HL-60/S4 treated with phorbol 12-myristate 13-acetate at 8.2 ng/mL for 4 days and 3 days (cell line): ENCODE data around the gene SHCBP1L.
"Not testable (repeated sequence)": the region's sequence is repeated elsewhere in the genome, so short reads cannot be mapped to it uniquely, and the experiment has no call there.

ENCODE experiments used
- in situ Hi-C: fragments of 300-500 bp; cut with MboI; formaldehyde crosslinking; loops from 2 replicates; pipeline ENCODE4 v1.15.0; 2022; ENCODE audit warnings: low sequenced_read_pairs

Gene SHCBP1L

DNA sequence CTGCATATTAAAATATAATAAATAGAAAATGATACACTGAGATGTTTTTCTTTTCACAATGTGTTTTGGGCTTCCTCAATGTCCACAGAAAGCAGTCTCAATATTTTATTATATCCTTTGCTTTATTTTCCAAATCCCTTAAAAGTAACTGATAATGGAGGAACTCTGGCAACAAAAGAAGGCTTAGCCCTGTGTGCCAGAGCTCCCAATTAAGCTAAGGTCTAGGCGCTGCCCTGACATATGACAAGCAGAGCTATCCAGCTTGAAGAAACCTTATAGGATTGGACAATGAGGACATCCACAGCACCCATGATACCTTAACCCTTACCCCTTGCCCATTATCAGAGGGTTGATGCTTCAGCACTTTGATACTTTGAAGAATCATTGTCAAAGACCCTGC is 12.9 kb upstream of the SHCBP1L start:
- in situ Hi-C loops: no loop called here

- in situ Hi-C loops: no loop called here
Measured at GRCh38 chr1:182965096-182965495, 12.1 kb upstream of the SHCBP1L start.

- in situ Hi-C loops: no loop called here
Measured at GRCh38 chr1:182962554-182963115, 9.7 kb upstream of the SHCBP1L start.

- in situ Hi-C loops: no loop called here
Measured at GRCh38 chr1:182960046-182960445, 7.1 kb upstream of the SHCBP1L start.

DNA sequence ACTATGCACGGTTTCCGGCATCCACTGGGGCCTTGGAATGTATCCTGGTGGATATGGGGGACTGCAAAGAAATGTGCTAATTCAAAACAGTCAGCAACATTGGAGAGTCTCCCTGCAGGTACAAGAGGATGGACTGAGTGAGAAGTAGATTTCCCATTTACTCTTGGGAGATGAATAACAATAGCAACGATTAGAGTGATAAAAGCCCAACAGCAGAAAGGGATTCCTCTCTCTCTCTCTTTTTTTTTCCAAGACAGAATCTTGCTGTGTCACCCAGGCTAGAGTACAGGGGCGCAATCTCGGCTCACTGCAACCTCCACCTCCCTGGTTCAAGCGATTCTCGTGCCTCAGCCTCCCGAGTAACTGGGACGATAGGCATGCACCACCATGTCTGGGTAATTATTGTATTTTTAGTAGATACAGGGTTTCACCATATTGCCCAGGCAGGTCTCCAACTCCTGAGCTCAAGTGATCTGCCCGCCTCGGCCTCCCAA is 5.0 kb upstream of the SHCBP1L start:
- in situ Hi-C loops: no loop called here

- in situ Hi-C loops: no loop called here
Measured at GRCh38 chr1:182956708-182957365, 3.9 kb upstream of the SHCBP1L start.

DNA sequence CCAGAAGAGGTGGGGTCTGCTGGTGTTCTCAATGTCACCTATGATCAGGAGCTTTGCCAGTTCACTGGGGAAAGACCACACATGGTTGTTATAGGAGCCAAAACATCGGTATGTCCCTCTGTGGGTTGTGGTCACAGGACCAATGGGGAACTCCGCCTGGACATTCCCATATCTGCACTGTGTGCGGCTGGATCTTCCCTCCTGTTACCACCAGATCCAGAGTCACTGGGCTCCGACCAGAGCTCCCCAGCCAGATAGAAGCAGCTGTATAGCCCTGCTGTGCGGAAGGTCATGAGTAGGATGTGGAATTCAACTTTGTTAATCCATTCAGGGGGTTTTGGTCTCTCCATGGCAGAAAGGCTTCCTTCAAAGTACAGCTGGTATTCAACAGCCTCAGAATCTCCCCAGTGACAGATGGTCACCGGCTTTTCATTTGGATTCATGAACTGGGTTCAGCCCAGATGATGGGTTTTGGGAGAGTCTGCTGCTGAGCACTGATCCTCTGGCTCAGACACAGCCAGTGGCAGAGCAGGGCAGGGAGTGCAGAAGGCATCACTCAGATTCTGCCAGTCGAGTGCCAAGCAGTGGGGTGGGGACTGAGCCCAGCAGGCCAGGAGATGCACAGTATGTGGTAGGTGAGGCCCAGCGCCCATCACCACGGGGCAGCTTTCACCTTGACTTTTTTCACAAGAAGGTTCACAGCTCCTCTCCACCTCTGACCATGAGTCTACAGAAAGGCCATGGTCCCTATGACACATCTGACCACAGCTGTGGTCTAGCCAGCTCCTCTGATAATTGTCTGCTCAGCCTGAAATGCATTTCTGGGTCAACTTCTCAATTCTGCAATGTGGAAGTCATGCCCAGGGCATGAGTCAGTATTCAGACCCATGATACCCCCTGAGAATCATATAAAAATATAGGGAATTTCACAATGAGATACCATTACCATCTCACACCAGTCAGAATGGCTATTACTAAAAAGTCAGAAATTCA is 2.9 kb upstream of the SHCBP1L start:
- in situ Hi-C loops: no loop called here

DNA sequence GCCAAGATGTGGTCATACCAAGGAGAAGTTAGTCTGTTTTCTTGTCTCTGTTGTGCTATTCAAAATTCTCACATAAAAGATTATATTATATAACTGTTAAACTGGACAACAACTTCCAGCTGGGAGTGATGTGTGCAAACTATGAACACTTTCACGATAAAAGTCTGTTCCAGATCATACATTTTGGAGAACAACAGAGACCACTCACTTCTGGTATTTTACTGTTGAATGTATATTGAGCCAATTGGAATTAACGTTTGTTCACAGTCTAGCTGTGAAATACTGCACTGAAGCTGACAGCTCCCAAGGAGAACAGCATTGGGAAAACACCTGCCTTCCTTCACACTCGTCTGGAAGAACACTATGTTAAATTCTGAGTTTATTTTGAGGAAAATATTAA is 860 bp upstream of the SHCBP1L start:
- in situ Hi-C loops: no loop called here

DNA sequence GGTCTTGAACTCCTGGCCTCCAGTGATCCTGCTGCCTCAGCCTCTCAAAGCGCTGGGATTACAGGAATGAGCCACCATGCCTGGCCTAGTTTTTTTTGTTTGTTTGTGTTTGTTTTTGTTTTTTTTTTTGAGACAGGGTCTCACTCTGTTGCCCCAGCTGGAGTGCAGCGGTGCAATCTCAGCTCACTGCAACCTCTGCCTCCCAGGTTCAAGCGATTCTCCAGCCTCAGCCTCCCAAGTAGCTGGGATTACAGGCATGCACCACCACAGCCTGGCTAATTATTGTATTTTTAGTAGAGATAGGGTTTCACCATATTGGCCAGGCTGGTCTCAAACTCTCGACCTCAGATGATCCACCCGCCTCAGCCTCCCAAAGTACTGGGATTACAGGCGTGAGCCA is 9.6 kb downstream of the SHCBP1L start:
- in situ Hi-C loops: not testable (repeated sequence)

- in situ Hi-C loops: not testable (repeated sequence)
Measured at GRCh38 chr1:182942145-182942544, 10.8 kb downstream of the SHCBP1L start.

- in situ Hi-C loops: no loop called here
Measured at GRCh38 chr1:182939413-182939812, 13.6 kb downstream of the SHCBP1L start.

GRCh38 chr1:182935716-182936115 is 17.2 kb downstream of the SHCBP1L start:
- in situ Hi-C loops: no loop called here

DNA sequence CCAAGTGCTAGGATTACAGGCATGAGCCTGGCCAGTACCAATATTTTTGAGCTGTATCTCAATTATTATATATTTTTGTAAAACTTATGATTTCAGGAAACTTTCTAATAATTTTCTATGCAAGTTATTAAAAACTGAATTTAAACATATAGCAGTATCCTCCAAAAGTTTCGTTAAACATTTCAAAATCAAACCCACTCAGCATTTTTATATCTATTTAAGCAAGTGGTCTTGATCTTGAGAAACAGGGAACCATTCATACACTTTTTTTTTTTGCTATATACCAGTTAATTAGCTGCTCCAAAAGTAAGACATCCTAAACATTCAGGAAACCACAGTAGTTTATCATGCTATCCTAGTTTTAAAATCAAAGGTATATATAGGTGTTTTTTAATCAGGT is 22.0 kb downstream of the SHCBP1L start:
- in situ Hi-C loops: no loop called here

DNA sequence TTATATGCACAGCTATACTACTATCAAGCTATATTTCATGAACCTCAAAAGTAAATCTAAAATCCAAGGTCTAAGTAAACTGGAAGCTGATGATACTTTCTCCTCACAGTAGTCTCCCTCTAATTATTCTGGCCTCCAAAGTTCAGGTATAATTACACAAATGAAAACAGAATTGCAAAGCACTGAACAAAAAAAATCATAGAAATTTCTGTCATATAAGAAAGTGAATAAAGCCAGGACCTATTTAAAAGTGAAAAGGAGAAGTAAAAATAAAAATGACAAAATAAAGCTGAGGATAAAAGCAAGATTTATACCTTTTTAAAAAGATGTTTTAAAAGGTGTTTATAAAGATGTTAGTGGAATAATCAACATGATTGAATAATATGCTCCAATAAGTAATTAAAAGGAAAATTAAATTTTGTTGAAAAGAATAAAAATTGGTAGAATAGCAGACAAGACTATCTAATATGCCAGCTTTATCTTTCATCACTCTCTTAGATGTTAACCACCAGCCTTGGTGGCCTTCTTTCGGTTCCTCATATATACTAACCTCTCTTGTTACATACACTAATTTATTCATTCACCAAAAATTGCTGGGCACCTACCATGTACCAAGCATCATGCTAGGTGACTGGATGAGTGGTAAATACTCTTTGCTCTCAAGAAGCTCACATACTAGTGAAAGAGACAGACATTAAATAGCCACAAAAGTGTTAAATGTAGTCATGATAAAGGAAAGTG is 25.1 kb downstream of the SHCBP1L start:
- in situ Hi-C loops: no loop called here

GRCh38 chr1:182925661-182926060 is 27.3 kb downstream of the SHCBP1L start:
- in situ Hi-C loops: no loop called here

GRCh38 chr1:182917378-182917777 is 35.6 kb downstream of the SHCBP1L start:
- in situ Hi-C loops: no loop called here

DNA sequence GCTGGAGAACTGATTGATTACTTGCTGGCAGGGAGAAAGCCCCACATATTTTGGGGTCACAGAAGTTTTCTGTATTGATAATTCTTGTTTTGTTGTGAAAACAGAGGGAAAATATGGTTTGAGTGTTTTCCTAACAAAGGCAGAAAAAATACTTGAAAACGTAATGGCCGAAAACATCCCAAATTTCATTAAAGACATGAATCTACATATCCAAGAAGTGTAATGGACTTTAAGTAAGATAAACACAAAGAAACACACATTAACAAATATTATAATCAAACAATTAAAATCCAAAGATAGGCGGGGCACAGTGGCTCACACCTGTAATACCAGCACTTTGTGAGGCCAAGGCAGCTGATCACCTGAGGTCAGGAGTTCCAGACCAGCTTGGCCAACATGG is 39.6 kb downstream of the SHCBP1L start:
- in situ Hi-C loops: no loop called here

DNA sequence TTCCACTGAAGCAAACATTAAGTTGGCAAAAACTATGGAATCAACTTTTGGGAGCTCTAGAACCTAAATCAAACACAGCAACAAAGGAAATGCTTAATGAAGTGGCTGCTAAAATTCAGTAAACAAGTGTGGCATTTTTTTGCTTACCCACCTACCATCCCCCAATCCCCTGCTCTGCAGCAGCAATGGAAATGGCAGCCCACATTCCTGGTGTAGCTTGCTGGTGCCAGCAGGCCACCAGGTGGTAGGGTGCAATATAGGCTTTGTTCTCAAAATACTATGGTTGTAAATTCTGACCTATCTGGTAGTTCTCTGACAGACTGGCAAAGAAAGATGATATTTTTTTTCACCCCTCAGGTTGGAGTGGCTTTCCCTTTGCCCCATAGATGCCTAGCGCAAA is 42.8 kb downstream of the SHCBP1L start:
- in situ Hi-C loops: no loop called here

GRCh38 chr1:182909578-182909977 is 43.4 kb downstream of the SHCBP1L start:
- in situ Hi-C loops: no loop called here

DNA sequence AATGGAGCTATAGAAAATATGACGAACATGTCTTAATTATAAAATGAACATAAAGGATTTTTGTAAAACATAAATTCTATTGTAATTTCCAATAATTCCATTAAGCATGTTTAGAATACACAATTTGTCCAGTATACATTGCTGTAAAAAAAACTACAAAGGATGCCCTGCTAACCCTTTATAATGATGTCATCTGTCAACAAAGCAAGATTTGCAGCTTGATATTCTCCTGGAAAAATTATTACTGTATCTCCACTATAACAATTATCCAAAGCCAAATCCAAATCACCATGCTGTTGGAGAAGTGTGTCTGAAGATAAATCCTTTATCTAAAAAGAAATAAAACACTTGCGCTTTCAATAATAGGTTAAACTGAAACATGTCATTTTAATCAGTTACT is 47.6 kb downstream of the SHCBP1L start:
- in situ Hi-C loops: no loop called here

- in situ Hi-C loops: not testable (repeated sequence)
Measured at GRCh38 chr1:182901946-182902345, 51.0 kb downstream of the SHCBP1L start.
